Measurements from ENCODE around the gene GALK1. TPM values are rescaled to one million over a fixed set of nuclear protein-coding genes. Genes with fewer than 3 reads are reported as not detected.

Gene GALK1
- total RNA-seq, 1 donor from 2014 or later: 23.7 TPM

GRCh38 chr17:75753514-75754377 is 11.2 kb downstream of the GALK1 start:
- DNase-seq (ENCODE audit: low spot score): peak; percentile 85
- ATAC-seq: peak; percentile 33
- intact Hi-C loops (cut with DNase I): no loop called here

- intact Hi-C loops (cut with DNase I): no loop called here
- DNase-seq (ENCODE audit: low spot score) (no peak), ATAC-seq (no peak)
Measured at GRCh38 chr17:75752802-75753513, 12.0 kb downstream of the GALK1 start.

- intact Hi-C loops (cut with DNase I): no loop called here
- ATAC-seq (no peak), DNase-seq (ENCODE audit: low spot score) (no peak)
Measured at GRCh38 chr17:75752405-75752709, 12.6 kb downstream of the GALK1 start.

GRCh38 chr17:75751676-75752404 is 13.2 kb downstream of the GALK1 start:
- DNase-seq (ENCODE audit: low spot score) (no peak), ATAC-seq (no peak)
- intact Hi-C loops (cut with DNase I): no loop called here

GRCh38 chr17:75750661-75751423 is 14.2 kb downstream of the GALK1 start:
- ATAC-seq (no peak), DNase-seq (ENCODE audit: low spot score) (no peak)
- intact Hi-C loops (cut with DNase I): no loop called here

- peak; percentile 94 for DNase-seq (ENCODE audit: low spot score)
- intact Hi-C loops (cut with DNase I): loop anchor here (2.0 to 5.0 kb wide), 2 partner anchors 73 to 117 kb away; partner anchors contain the start of gene SMIM5
- peak; percentile 81 for ATAC-seq
Measured at GRCh38 chr17:75749545-75750389, 15.2 kb downstream of the GALK1 start.

- intact Hi-C loops (cut with DNase I): loop anchor here (2.0 to 5.0 kb wide), 2 partner anchors 72 to 116 kb away; partner anchors contain the start of gene SMIM5
- DNase-seq (ENCODE audit: low spot score) (no peak), ATAC-seq (no peak)
Measured at GRCh38 chr17:75748706-75749105, 16.3 kb downstream of the GALK1 start.

- no peak for DNase-seq (ENCODE audit: low spot score)
- no peak for ATAC-seq
- intact Hi-C loops (cut with DNase I): no loop called here
Measured at GRCh38 chr17:75743625-75744206, 21.3 kb downstream of the GALK1 start.

- intact Hi-C loops (cut with DNase I): no loop called here
- DNase-seq (ENCODE audit: low spot score): no peak
- ATAC-seq: no peak
Measured at GRCh38 chr17:75742337-75742736, 22.7 kb downstream of the GALK1 start.

- DNase-seq (ENCODE audit: low spot score) (no peak), ATAC-seq (no peak)
- intact Hi-C loops (cut with DNase I): no loop called here
Measured at GRCh38 chr17:75740631-75741077, 24.3 kb downstream of the GALK1 start.

GRCh38 chr17:75740215-75740614 is 24.8 kb downstream of the GALK1 start:
- ATAC-seq: no peak
- DNase-seq (ENCODE audit: low spot score): no peak
- intact Hi-C loops (cut with DNase I): no loop called here

GRCh38 chr17:75739801-75740200 is 25.2 kb downstream of the GALK1 start:
- no peak for ATAC-seq
- intact Hi-C loops (cut with DNase I): no loop called here
- no peak for DNase-seq (ENCODE audit: low spot score)

GRCh38 chr17:75739174-75739573 is 25.8 kb downstream of the GALK1 start:
- DNase-seq (ENCODE audit: low spot score) (no peak), ATAC-seq (no peak)
- intact Hi-C loops (cut with DNase I): no loop called here

GRCh38 chr17:75738218-75738802 is 26.7 kb downstream of the GALK1 start:
- ATAC-seq (peak; percentile 53), DNase-seq (ENCODE audit: low spot score) (peak; percentile 73)

GRCh38 chr17:75737133-75737962 is 27.6 kb downstream of the GALK1 start:
- no peak for ATAC-seq
- intact Hi-C loops (cut with DNase I): no loop called here
- no peak for DNase-seq (ENCODE audit: low spot score)

More at GRCh38 chr17:75738218-75738802, 26.7 kb downstream of the GALK1 start:
- intact Hi-C loops (cut with DNase I): no loop called here

GRCh38 chr17:75736173-75736835 is 28.7 kb downstream of the GALK1 start:
- DNase-seq (ENCODE audit: low spot score): no peak
- no peak for ATAC-seq
- intact Hi-C loops (cut with DNase I): no loop called here

Measured in sciatic nerve (tissue), 2 donors.